ENCODE results near the gene TAL1.

TAL1 gene

DNA sequence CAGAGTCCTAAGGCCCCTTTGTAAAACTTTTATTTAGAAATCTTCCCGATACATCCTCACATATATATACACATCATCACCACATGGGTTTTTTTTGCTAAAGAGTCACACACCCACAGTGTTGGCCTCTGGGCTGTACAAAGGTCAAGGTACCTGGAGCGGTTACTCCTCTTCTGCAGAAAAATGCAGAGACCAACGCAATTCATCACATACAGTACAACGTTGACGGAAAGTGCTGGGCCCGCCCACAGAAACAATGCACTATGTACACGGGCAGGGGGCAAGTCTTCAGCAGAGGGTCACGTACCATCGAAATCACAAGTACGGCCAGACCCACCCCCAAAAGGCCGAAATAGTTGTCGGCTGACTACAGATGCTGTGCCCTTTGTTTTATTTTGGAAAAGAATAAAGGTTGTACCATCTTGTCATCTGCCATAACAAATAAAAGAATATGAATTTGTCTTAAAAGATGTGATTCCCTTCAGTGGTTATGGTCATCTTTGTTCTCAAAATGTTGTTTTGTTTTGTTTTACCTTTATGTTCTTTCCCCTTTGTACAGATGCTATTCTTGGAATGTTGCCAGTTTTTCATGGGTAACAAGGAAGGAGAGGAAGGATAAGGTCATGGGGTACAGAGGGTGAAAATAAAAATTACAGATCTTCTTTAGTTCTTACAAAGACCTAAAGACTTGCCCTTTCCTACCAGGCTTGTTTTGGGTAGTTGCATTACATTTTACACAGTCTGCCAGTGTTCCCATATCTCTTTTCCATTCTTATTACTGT lies 15.6 kb downstream of the TAL1 start:
- Histone ChIP-seq H2AFZ (ENCODE audit: low read length) (no peak overlapping the region), H3K9me3 (replicated peaks; ENCODE audit: insufficient read depth, low read length) (no peaks in the 10 kb centered on the region), H4K20me1 (ENCODE audit: insufficient read depth, low read length) (no peaks in the 10 kb centered on the region), H3K27ac (ENCODE audit: low read length) (no peak overlapping the region), H3K27me3 (replicated peaks; ENCODE audit: insufficient read depth, low read length) (no peaks in the 10 kb centered on the region), H3K9ac (ENCODE audit: low read length) (no peak overlapping the region), H3F3A (ENCODE audit: insufficient read depth, low read length) (no peaks in the 10 kb centered on the region), H3K4me3 (ENCODE audit: low read length) (no peak overlapping the region), H3K4me2 (ENCODE audit: low read depth, low read length) (no peak overlapping the region), H3K79me2 (ENCODE audit: low read length) (no peaks in the 10 kb centered on the region), H3K9me2 (replicated peaks; ENCODE audit: insufficient read depth, low read length) (no peaks in the 10 kb centered on the region), H3K36me3 (replicated peaks; ENCODE audit: insufficient read depth, low read length) (no peaks in the 10 kb centered on the region), H3K4me1 (ENCODE audit: low read length) (no peaks in the 10 kb centered on the region)
- DNase-seq, result no peak
- TF ChIP-seq, protein P1, sequence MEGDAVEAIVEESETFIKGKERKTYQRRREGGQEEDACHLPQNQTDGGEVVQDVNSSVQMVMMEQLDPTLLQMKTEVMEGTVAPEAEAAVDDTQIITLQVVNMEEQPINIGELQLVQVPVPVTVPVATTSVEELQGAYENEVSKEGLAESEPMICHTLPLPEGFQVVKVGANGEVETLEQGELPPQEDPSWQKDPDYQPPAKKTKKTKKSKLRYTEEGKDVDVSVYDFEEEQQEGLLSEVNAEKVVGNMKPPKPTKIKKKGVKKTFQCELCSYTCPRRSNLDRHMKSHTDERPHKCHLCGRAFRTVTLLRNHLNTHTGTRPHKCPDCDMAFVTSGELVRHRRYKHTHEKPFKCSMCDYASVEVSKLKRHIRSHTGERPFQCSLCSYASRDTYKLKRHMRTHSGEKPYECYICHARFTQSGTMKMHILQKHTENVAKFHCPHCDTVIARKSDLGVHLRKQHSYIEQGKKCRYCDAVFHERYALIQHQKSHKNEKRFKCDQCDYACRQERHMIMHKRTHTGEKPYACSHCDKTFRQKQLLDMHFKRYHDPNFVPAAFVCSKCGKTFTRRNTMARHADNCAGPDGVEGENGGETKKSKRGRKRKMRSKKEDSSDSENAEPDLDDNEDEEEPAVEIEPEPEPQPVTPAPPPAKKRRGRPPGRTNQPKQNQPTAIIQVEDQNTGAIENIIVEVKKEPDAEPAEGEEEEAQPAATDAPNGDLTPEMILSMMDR (IDR thresholded peaks at IDR 0.05; ENCODE audit: low read length), result no peak
- TF ChIP-seq EZH2 (optimal IDR thresholded peaks at IDR 0.05; ENCODE audit: low read depth, low read length) (no peak), EZH2phosphoT487 (IDR thresholded peaks at IDR 0.05; ENCODE audit: low read length) (no peak)

DNA sequence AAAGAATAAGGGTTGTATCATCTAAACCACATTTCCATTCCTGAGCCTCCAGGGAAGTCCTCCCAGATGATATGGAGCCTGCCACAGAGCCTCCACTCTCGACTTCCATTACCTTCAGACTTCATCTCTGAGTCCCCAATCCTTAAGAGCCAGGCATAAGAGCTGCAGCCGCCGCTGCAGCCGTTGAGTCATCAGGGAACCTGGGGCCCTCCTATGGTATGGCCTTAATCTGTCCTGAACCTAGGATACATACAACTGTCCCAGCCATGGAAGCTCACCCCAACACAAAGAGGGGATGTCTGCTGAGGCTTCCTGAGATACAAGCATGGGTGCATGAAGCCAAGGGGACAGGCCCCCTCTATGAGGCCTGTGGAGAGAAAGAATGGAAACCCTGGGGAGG lies 16.3 kb downstream of the TAL1 start:
- Histone ChIP-seq H3K27me3 (replicated peaks; ENCODE audit: insufficient read depth, low read length) (no peaks in the 10 kb centered on the region), H4K20me1 (ENCODE audit: insufficient read depth, low read length) (no peaks in the 10 kb centered on the region), H3K4me2 (ENCODE audit: low read depth, low read length) (no peak overlapping the region), H3K9me3 (replicated peaks; ENCODE audit: insufficient read depth, low read length) (no peaks in the 10 kb centered on the region), H3K9ac (ENCODE audit: low read length) (no peak overlapping the region), H3K36me3 (replicated peaks; ENCODE audit: insufficient read depth, low read length) (no peaks in the 10 kb centered on the region), H3K4me1 (ENCODE audit: low read length) (no peaks in the 10 kb centered on the region), H2AFZ (ENCODE audit: low read length) (no peak overlapping the region), H3K79me2 (ENCODE audit: low read length) (no peaks in the 10 kb centered on the region), H3F3A (ENCODE audit: insufficient read depth, low read length) (no peaks in the 10 kb centered on the region), H3K4me3 (ENCODE audit: low read length) (no peak overlapping the region), H3K9me2 (replicated peaks; ENCODE audit: insufficient read depth, low read length) (no peaks in the 10 kb centered on the region), H3K27ac (ENCODE audit: low read length) (no peak overlapping the region)
- TF ChIP-seq, protein P1 (IDR thresholded peaks at IDR 0.05; ENCODE audit: low read length), result no peak
- TF ChIP-seq EZH2 (optimal IDR thresholded peaks at IDR 0.05; ENCODE audit: low read depth, low read length) (no peak), EZH2phosphoT487 (IDR thresholded peaks at IDR 0.05; ENCODE audit: low read length) (no peak)
- no peak for DNase-seq

DNA sequence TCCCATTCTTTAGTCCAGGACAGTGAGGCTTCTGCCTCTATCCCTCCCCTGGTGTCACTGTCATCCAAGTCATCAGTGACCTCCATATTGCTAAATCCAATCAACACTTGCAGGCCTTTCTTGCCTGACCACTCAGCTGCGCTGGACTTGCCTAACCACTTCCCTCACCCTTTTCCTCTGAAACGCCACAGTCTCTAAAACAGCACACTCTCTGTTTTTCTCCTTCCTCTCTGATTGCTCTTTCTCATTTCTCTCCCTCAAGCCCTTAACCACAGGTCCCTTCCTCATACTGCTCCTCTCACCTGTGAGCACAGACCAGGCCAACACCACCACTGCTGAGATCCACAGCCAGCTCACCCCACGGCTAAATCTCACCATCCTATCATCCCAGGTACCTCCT lies 17.5 kb downstream of the TAL1 start:
- H3K4me2 ChIP-seq (ENCODE audit: low read depth, low read length), result no peak overlapping the region
- no peaks in the 10 kb centered on the region for H3K79me2 ChIP-seq (ENCODE audit: low read length)
- H3K27ac ChIP-seq (ENCODE audit: low read length), result no peak overlapping the region
- H3K36me3 ChIP-seq (replicated peaks; ENCODE audit: insufficient read depth, low read length), result no peaks in the 10 kb centered on the region
- no peak overlapping the region for H2AFZ ChIP-seq (ENCODE audit: low read length)
- H3K9ac ChIP-seq (ENCODE audit: low read length), result no peak overlapping the region
- no peaks in the 10 kb centered on the region for H3K4me1 ChIP-seq (ENCODE audit: low read length)
- H3F3A ChIP-seq (ENCODE audit: insufficient read depth, low read length), result no peaks in the 10 kb centered on the region
- H4K20me1 ChIP-seq (ENCODE audit: insufficient read depth, low read length), result no peaks in the 10 kb centered on the region
- TF ChIP-seq, protein P1 (IDR thresholded peaks at IDR 0.05; ENCODE audit: low read length), result no peak
- TF ChIP-seq EZH2phosphoT487 (IDR thresholded peaks at IDR 0.05; ENCODE audit: low read length) (no peak), EZH2 (optimal IDR thresholded peaks at IDR 0.05; ENCODE audit: low read depth, low read length) (no peak)
- no peaks in the 10 kb centered on the region for H3K9me3 ChIP-seq (replicated peaks; ENCODE audit: insufficient read depth, low read length)
- H3K27me3 ChIP-seq (replicated peaks; ENCODE audit: insufficient read depth, low read length), result no peaks in the 10 kb centered on the region
- H3K9me2 ChIP-seq (replicated peaks; ENCODE audit: insufficient read depth, low read length), result no peaks in the 10 kb centered on the region
- no peak overlapping the region for H3K4me3 ChIP-seq (ENCODE audit: low read length)
- no peak for DNase-seq

Measured in MM.1S (cell line).